GM19463 (cell line): ENCODE results near the gene NAMPT.
"Not testable (repeated sequence)": the region's sequence is repeated elsewhere in the genome, so short reads cannot be mapped to it uniquely, and the experiment has no call there.

ENCODE experiments used
- ATAC-seq: cut with Tn5 transposase; IDR thresholded peaks from one replicate; pipeline ENCODE4 v1.9.1; 2021; ENCODE audit warnings: mild to moderate bottlenecking, moderate library complexity; ENCODE audit not compliant: unreplicated experiment

NAMPT gene

GRCh38 chr7:106305732-106306131 is 20.9 kb upstream of the NAMPT start:
- ATAC-seq = no peak

GRCh38 chr7:106304568-106304967 is 19.8 kb upstream of the NAMPT start:
- no peak for ATAC-seq

GRCh38 chr7:106298631-106299030 is 13.8 kb upstream of the NAMPT start:
- ATAC-seq = not testable (repeated sequence)

- not testable (repeated sequence) for ATAC-seq
Measured at GRCh38 chr7:106298155-106298554, 13.4 kb upstream of the NAMPT start.

GRCh38 chr7:106294334-106294733 is 9.6 kb upstream of the NAMPT start:
- no peak for ATAC-seq

GRCh38 chr7:106291247-106291646 is 6.5 kb upstream of the NAMPT start:
- no peak for ATAC-seq

- no peak for ATAC-seq
Measured at GRCh38 chr7:106290319-106290718, 5.5 kb upstream of the NAMPT start.

DNA sequence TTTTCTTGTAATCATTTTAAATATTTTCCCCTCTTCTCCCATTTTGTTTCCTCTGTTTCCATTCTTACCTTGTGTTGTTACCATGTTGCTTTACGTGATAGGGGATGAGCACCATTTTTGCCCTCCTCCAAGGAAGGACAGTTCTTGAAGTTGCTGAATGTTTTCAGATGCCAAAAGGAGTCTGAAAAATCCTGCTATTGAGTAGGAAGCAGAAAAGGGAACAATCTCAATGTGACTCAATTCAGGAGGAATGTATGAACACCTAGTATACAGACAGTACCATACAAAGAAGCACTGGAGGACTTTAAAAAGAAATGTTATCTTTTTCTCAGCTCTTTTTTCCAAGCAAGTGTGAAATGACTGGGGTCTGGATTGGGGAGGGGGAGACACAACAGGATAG is 5.1 kb upstream of the NAMPT start:
- no peak for ATAC-seq

DNA sequence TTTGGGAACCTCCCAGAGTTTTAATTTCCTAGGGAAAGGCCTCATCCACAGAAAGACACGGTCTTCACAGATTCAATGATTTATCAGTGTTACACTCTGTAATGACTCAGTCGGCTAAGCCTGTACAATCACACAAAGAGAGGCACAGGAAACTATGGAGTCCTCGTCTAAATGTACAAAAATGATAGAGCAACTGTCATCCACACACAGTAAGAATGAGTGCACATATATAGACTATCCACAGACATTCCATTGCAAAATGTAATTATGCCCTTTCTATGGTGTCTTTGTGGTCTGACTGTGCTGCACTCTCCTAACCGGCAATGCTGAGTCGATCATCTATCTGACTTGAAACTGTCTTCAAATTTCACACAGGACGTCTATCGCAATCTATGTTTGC is 3.5 kb upstream of the NAMPT start:
- no peak for ATAC-seq

DNA sequence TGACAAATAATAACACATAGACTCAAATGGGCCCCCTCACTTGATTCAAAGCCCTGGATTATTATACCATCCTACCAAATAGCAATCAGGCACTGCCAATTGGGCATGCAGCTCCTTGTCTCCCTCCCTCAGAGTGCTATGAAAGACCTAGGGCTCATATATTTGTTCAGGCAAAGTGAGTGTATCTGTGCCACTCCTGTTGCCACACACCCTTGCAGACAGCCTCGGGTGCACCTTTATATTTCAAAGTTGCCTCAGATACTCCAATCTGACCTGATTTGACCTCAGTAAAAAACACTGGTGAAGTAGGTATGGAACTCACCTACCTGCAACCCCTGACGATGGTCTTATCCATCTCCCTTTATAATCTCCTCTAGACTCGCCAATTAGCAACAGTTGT is 3.0 kb upstream of the NAMPT start:
- no peak for ATAC-seq

DNA sequence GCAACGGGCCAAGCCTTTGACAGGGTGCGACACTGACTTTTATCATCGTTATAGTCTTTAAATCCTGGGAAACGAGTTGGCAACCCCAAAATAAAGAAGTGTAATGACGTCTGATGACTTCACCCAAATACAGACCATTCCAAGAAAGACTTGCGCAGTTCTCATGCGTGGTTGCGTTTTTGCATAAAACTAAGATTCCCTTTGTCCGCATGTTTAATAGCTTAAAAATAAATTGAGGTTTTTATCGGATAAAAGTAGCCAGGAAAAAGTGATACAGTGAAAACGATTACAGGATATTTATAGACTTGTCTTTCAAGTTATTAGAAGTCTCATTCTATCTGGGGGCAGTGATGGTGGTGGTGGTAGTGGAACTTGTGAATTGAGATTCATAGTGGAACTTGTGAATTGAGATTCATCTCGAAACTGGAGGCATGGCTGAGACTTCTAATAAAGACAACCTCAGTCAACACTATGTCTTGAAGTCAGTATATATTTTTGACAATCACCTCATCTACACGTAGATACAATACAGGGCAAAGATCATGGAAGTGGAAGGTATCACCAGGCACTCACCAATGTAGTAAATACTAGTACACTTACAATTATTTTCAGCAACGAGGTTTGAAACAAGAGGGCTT is 1.2 kb upstream of the NAMPT start:
- peak; percentile 25 for ATAC-seq

DNA sequence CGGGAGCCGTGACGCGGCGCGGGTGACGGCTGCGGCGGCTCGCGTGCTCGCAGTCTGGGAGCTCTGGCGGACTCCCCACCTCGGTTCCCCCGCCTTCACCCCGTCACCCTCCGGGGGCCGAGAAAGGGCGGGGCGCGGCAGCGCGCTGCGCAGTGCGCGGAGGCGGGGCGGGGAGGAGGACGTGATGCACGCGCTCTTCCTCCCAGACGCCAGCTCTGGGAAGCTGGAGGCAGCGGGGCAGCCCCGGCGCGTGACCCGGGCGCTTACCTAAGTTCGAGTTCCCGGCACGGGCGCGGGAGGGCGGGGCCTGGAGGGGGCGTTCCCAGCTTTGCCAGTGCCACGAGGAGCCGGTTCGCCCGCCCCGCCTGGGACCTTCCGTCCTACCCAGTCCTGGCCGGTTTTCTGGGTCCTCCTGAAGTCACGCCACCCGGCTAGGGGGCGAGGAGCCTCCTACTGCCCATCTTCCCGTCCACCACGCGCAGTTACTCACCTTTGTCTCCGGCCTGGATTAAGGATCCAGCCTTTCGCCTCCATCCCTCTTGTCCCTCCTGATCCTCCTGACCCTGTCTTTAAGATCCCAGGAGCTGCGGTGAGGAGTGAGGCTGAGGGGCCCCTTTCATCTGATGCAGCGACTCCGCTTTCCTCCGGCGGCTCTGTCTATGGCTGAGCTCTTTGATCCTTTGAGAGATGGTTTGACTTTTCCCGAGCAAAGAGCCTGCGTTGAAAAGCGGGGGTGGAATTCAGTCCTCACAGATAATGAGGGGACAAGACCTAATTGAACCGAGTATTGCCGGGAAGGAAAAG is 470 bp upstream of the NAMPT start:
- peak; percentile 76 for ATAC-seq

DNA sequence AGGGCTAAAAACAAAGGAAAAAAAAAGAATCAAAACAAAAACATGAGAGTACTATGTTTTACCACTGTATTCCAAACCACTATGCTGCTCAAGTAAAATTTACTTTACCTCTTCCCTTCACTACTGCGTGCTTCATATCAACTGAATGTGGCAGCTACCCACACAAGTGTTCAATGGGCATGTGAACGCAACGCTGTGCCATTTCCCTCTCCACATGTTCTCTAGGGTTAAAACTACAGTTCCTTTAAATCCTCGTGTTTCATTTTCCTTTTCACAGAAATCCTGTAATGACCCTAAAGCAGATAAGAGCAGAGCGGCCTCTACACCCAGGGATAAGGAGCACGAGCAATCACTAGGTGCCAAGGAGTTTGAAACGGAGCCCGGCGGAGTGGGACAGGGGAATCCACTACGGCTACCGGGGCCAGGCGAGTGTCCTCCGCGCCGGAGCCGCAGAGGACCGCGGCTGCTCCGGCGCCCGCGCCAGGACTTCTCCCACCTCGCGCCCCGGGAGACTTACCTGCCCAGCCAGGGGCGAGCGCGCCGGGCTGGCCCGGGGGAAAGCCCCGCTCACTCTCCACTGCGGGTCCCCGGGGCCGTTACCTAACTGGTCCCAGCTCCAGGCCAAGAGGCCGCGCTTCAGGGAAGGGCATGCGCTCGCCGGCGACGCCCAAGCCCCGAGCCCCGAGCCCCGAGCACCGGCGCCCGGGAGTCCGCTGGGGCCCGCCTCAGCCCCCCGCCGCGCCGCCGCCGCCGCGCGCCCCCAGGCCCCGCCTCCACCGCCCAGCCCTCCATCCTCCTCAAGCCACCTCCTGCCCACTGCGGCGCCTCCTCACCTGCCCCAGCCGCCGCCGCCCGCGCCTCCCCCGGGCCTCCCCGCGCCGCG is 711 bp downstream of the NAMPT start:
- peak; percentile 12 for ATAC-seq

DNA sequence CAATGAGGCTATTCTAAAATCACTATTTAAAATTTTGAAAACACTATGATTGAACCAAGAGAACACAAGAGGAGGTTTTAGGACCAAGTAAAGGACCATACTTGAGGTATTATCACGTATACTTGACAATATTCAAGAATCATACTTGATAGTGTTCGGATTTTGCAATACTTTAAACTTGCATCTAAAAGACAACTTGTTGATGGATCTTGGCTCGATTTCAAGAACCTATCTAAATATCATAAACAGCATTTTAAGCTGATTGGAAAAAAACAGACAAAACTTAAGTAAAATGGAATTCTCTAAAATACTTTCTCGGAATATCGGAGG is 1.3 kb downstream of the NAMPT start:
- no peak for ATAC-seq

DNA sequence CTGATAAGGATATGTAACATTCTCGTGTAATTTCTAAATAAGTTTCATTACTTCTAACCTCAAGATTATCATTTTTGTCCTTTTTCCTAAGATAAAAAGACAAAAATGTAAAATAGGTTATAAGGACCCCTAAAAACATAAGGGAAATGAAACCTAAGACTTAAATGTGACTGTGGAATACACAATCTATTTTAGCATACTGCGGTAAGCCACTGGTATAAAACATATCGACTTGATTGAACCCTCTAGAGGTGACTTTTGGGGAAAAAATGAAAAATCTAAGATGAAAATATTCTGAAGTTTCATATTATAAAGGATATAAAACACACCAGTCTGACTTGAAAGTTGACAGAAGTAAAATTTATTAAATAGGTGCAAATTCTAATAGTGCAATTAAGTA is 1.9 kb downstream of the NAMPT start:
- ATAC-seq = no peak

- no peak for ATAC-seq
Measured at GRCh38 chr7:106282390-106282789, 2.4 kb downstream of the NAMPT start.

GRCh38 chr7:106281585-106282318 is 3.0 kb downstream of the NAMPT start:
- no peak for ATAC-seq

GRCh38 chr7:106281127-106281526 is 3.7 kb downstream of the NAMPT start:
- no peak for ATAC-seq

GRCh38 chr7:106279425-106280197 is 5.2 kb downstream of the NAMPT start:
- ATAC-seq = no peak

DNA sequence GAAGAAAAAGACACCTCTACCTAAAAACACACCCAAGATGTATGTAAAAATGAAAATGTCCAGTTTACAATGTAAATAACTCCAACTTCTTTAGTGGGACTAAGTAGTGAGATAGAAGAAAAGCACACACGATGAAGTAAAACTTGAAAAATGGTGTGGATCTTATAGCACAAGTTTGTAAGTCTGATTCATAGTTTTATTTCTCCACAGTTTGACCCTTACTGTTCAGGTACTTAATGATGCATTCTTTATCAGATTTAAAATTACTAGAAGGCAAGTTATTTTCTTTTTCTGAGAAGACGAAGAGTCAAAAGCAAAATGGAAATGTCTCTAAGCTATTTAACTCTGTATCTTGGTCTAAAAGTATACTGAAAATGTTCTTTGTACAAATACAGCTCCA is 6.1 kb downstream of the NAMPT start:
- ATAC-seq = no peak
